Activated T-helper 2 cell treated with anti-CD3 and anti-CD28 coated beads, Interferon-gamma antibody, Interleukin-2, Interleukin-4, amounts not matched to agents 10 μg/mL and 5 μg/mL and 100 μg/mL, durations not matched to agents 14 hours and 24 hours and 36 hours (primary cell): Measurements from ENCODE around the gene ZFR2. TPM values are rescaled to one million over a fixed set of nuclear protein-coding genes. Genes with fewer than 3 reads are reported as not detected.
A peak's percentile ranks its signal among the peaks of the same experiment; 100 is the strongest.

ENCODE experiments used
- DNase-seq: peaks from one replicate; pipeline ENCODE4 v3.0.0; 2021; ENCODE audit warnings: low spot score
- H3K27ac Mint-ChIP-seq: one replicate; pipeline ENCODE4 v1.8.0; 2021; ENCODE audit warnings: mixed read lengths
- H3K27me3 Mint-ChIP-seq: one replicate; pipeline ENCODE4 v1.8.0; 2021; ENCODE audit warnings: low read depth, mixed read lengths
- H3K36me3 Mint-ChIP-seq: one replicate; pipeline ENCODE4 v1.8.0; 2021; ENCODE audit warnings: low read depth, mixed read lengths
- H3K4me1 Mint-ChIP-seq: one replicate; pipeline ENCODE4 v1.8.0; 2021; ENCODE audit warnings: low read depth, mixed read lengths
- H3K4me3 Mint-ChIP-seq: one replicate; pipeline ENCODE4 v1.8.0; 2021; ENCODE audit warnings: low read depth, mild to moderate bottlenecking, moderate library complexity, mixed read lengths
- H3K9me3 Mint-ChIP-seq: one replicate; pipeline ENCODE4 v1.8.0; 2021; ENCODE audit warnings: mixed read lengths
- intact Hi-C: fragments of 100-400 bp; cut with micrococcal nuclease; formaldehyde crosslinking; loops from one replicate; pipeline ENCODE4 v1.15.1; 2023
- total RNA-seq: library from RNA; stranded (reverse); gene quantifications from 2 replicates; pipeline ENCODE4 v1.2.3, GENCODE V29; 2022

Gene ZFR2
- total RNA-seq, 1 donor from 2014 or later = 0.27 TPM

DNA sequence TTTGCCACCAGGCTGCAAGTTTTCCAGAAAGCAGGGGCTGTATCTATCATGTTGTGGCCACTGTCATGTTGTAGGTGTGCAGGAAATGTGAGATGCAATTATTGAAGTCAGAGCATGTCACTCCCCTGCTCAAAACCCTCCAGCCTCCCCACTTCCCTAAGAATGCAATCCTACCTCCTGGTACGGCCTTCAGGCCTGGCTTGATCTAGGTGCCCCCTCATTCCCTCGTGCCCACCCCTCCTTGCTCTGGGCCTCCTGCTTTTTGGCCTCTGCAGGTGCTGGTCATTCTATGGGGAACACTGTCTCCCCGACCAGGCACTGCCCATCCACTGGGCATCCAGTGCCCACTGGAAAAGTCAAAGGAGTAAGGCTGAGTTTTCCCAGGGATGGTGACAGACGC is 54.2 kb downstream of the ZFR2 start:
- no peaks in the 10 kb centered on the region for H3K36me3 Mint-ChIP-seq
- H3K4me3 Mint-ChIP-seq = no peak overlapping the region
- H3K27me3 Mint-ChIP-seq = no peaks in the 10 kb centered on the region
- DNase-seq = no peak
- H3K4me1 Mint-ChIP-seq = peaks cover 36% of the 10 kb centered on the region
- intact Hi-C loops = no loop called here
- peaks cover 3% of the 10 kb centered on the region for H3K9me3 Mint-ChIP-seq
- H3K27ac Mint-ChIP-seq = peak overlapping the region; percentile 80

DNA sequence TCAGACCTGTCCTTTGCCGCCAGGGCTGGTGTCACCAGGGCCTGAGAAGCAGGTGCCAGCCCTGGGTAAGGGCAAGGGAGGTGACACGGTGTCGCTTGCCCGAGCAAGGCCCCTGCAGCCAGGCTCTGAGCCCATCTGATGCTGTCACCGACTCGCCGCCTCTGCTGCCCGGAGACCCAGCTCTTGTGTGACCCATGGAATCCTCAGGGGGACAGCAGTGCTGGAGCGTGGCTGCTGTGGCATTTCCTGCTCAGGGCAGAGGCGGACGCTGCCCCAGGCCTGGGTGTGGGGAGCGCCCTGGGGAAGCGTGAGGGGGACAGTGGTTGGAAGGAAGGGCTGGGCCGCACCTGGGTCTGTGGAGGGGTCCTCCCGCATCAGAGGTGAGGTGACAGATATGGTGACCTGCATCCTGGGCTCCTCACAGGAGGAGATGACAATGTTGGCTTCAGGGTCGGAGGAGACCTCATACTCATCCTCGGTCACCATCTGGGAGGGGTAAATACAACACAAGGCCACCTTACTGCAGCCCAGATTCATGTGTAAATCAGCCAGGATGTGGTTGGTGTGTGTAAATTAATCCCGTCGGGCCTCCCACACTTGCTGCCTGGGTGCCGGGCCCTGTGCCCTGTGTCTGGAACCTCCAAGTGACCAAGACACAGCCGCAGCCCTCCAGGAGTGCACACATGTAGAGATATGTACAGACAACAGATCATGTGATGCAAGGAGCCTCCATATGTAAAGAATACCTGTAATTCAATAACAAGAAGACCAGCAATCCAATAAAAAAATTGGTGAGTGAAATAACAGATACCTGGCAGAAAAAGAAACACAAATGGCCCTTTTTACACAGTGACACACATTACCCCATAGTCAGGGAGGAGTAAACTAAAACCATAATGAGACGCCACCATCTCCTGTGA is 55.1 kb downstream of the ZFR2 start:
- H3K4me3 Mint-ChIP-seq = no peak overlapping the region
- H3K36me3 Mint-ChIP-seq = no peaks in the 10 kb centered on the region
- intact Hi-C loops = loop anchor here (2.0 kb wide), 1 partner anchor 51 kb away; the partner anchor contains the start of gene MRPL54
- peaks cover 3% of the 10 kb centered on the region for H3K9me3 Mint-ChIP-seq
- no peaks in the 10 kb centered on the region for H3K27me3 Mint-ChIP-seq
- no peak for DNase-seq
- H3K4me1 Mint-ChIP-seq = peaks cover 34% of the 10 kb centered on the region
- peak overlapping the region; percentile 80 for H3K27ac Mint-ChIP-seq

DNA sequence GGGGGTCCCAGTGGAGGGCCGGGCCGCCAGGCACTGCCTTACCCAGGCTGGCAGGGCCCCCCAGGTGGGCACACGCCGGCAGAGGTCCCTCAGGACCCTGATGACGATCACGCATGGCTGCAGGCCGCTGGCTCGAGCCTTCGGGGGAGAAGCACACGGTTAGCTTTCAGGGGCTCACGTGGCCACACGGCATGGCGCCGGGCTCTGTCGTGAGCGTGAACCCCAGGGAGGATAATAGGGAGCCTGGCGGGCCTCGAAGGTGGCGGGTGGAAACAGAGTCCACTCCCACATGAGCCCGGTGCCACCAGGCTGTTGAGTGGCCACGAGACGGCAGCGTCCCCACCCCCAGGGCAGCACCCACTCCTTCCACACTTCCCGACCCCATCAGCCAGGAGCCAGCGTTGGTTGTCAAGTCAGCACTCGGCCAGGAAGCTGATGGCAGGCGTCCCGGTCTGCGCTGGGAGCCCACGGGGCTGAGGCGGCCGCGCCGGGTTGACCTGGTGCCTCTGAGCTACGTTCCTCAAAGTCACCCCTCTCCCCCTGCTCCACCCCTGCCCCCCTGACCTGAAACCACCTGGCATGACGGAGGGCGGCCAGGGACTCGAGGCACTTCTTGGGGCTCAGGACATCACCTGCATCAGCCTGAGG is 58.0 kb downstream of the ZFR2 start:
- Mint-ChIP-seq H3K9me3 (peaks cover 3% of the 10 kb centered on the region), H3K27me3 (no peaks in the 10 kb centered on the region), H3K4me3 (no peak overlapping the region), H3K27ac (no peak overlapping the region), H3K4me1 (peaks cover 29% of the 10 kb centered on the region), H3K36me3 (no peaks in the 10 kb centered on the region)
- DNase-seq = no peak
- intact Hi-C loops = no loop called here

DNA sequence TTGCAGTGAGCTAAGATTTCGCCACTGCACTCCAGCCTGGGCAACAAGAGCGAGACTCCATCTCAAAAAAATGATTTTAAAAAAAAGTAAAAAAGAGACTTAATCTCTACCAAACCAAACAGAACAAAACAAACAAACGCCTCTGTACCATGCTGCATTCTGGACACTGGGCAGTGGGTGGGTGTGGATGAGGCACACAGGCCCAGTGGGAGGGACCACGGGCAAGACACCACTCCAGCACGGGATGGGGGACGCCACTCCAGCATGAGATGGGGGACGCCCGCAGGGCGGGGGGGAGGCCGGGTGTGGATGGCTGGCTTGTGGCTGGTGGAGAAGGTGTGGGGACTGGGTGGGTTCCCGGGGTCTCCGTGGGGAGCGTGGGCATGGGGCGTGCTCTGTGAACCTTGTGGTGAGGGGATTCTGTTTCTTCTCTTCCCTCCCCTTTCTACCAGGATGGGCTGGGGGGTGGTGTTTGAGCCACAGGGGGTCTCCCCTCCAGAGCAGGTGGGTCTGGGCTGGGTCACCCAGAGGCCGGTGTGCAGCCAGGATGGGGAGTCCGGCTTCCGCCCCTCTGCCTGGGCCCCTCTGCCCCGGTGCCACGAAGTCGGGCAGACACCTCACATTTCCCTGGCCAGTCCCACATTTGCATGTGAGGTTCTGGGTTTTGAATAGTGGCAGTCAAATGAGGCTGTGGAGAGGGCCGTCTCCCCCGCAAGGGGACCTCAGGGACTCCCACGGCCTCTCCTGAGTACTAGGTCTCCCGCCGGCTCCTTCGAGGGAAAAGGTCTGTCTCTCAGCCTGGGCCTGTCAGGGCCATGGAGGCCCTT is 58.7 kb downstream of the ZFR2 start:
- no peak overlapping the region for H3K4me3 Mint-ChIP-seq
- DNase-seq = no peak
- H3K9me3 Mint-ChIP-seq = peaks cover 3% of the 10 kb centered on the region
- intact Hi-C loops = no loop called here
- H3K27ac Mint-ChIP-seq = no peak overlapping the region
- no peaks in the 10 kb centered on the region for H3K27me3 Mint-ChIP-seq
- H3K4me1 Mint-ChIP-seq = peaks cover 29% of the 10 kb centered on the region
- no peaks in the 10 kb centered on the region for H3K36me3 Mint-ChIP-seq

DNA sequence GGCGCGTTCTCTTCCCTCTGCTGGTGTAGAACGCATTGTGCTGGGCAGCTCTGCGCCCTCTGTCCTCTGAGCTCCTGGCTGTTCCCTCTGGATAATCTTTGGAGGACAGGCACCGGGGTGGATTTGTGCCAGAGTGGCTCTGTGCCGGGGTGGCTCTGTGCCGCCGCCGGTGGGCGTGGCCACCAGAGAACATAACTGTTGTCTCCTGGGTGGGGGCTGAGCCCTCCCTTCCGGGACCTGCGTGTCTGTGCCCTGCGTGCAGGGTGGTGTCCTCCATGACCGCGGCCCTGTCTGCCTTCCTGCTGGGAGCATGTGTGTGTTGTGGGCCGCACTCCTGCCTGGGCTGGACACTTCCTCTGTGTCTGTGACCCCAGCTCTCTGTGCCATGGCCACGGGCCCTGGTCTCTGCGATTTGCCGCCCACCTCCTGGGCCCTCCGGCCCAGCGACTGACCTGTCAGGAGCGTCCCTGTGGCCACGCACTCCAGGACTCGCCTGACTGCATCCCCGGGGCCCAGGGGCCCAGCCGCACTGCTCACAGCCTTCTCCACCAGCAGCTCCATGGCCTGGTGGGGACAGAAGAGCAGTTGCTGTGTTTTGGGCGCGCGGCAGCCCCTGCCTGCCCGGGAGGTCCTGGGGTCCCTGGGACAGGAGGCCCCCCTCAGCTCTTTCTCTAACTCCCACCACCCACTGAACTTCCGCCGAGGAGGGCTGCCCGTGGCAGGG is 60.3 kb downstream of the ZFR2 start:
- Mint-ChIP-seq H3K4me3 (no peak overlapping the region), H3K27ac (no peak overlapping the region), H3K4me1 (peaks cover 19% of the 10 kb centered on the region), H3K36me3 (no peaks in the 10 kb centered on the region), H3K9me3 (peaks cover 3% of the 10 kb centered on the region), H3K27me3 (no peaks in the 10 kb centered on the region)
- no peak for DNase-seq
- intact Hi-C loops = no loop called here

DNA sequence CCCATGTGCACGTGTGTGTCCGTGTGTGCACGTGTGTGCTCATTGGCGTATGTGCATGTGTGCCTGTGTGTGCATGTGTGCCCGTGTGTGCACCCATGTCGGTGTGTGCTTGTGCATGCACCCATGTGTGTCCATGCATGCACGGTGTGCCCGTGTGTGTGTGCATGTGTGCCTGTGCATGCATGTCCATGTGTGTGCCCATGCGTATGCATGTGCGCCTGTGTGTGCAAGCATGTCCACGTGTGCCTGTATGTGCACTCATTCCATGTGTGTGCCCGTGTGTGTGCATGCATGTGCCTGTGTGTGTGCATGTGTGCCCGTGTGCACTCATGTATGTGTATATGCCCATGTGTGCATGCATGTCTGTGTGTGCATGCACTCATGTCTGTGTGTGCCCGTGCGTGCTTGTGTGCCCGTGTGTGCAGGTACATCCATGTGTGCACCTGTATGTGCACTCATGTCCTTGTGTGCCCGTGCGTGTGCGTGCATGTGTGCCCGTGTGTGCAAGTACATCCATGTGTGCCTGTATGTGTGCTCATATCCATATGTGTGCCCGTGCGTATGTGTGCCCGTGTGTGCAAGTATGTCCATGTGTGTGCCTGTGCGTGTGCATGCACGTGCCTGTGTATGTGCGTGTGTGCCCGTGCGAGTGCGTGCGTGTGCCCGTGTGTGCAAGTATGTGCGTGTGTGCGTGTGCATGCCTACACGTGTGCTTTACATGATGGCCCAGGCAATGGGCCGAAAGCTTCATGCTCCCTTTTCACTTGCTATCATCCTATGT is 61.1 kb downstream of the ZFR2 start:
- intact Hi-C loops = no loop called here
- Mint-ChIP-seq H3K9me3 (peaks cover 3% of the 10 kb centered on the region), H3K27me3 (no peaks in the 10 kb centered on the region), H3K36me3 (no peaks in the 10 kb centered on the region), H3K27ac (no peak overlapping the region), H3K4me1 (peaks cover 13% of the 10 kb centered on the region), H3K4me3 (no peak overlapping the region)
- no peak for DNase-seq

DNA sequence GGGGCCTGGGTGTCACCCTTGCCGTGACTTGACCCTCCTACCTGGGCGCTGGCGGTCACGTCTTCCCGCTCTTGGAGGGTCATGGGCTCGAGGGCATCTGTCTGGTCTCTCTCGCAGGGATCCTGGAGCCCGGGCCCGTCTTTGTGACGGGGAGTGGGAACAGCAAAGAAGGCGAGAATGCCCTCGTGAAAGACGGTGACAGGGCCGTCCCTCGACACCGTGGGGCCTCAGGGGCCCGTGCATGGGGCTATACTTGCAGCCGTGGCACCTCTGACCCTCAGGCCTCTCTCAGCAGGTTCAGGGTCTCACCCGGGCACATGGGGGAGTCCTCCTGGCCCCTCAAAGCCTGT is 61.7 kb downstream of the ZFR2 start:
- intact Hi-C loops = no loop called here
- Mint-ChIP-seq H3K9me3 (no peaks in the 10 kb centered on the region), H3K27me3 (peaks cover 2% of the 10 kb centered on the region), H3K27ac (no peak overlapping the region), H3K36me3 (no peaks in the 10 kb centered on the region), H3K4me1 (peaks cover 8% of the 10 kb centered on the region), H3K4me3 (no peak overlapping the region)
- DNase-seq = no peak

DNA sequence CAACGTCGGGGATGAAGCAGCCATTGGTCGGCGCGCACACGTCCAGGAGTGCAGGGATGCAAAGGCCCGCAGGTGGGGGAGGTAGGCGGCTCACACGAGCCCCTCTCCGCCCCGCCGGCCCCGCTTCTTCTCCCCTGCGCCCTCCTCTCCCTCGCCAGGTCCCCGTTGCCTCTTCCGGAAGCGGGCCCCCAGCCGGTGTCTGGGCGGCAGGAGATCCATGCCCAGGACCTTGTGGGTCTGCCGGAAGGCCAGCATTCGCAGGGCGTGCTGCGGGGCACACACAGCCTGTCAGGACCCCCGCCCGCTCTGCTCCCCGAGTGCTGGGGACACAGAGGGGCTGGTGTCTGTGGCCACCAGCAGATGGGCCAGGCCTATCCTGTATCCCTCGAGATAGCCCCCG is 63.0 kb downstream of the ZFR2 start:
- Mint-ChIP-seq H3K4me1 (peaks cover 13% of the 10 kb centered on the region), H3K36me3 (no peaks in the 10 kb centered on the region), H3K27me3 (peaks cover 2% of the 10 kb centered on the region), H3K4me3 (no peak overlapping the region), H3K9me3 (no peaks in the 10 kb centered on the region), H3K27ac (no peak overlapping the region)
- no peak for DNase-seq
- intact Hi-C loops = no loop called here

DNA sequence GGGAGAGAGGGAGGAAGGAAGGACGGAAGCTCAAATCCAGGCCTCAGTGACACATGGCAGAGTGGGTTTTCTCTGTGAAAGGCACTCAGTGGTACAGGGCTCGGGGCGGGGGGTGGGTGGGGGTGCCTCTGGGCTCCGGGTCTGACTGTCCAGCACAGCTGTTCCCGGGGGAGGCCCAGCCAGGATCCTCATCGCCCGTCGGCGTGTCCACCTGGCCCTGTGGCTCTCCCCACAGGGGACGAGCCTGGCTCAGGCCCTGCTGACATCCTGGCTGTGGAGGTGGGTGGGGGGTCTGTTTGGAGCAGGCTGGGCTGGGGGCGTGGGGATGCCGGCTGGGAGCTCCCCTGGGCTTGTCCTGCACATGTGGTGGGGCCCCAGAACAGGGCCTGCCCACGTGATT is 64.4 kb downstream of the ZFR2 start:
- no peak overlapping the region for H3K27ac Mint-ChIP-seq
- H3K9me3 Mint-ChIP-seq = no peaks in the 10 kb centered on the region
- no peak for DNase-seq
- no peak overlapping the region for H3K4me3 Mint-ChIP-seq
- intact Hi-C loops = no loop called here
- H3K4me1 Mint-ChIP-seq = peaks cover 14% of the 10 kb centered on the region
- no peaks in the 10 kb centered on the region for H3K36me3 Mint-ChIP-seq
- peaks cover 4% of the 10 kb centered on the region for H3K27me3 Mint-ChIP-seq

DNA sequence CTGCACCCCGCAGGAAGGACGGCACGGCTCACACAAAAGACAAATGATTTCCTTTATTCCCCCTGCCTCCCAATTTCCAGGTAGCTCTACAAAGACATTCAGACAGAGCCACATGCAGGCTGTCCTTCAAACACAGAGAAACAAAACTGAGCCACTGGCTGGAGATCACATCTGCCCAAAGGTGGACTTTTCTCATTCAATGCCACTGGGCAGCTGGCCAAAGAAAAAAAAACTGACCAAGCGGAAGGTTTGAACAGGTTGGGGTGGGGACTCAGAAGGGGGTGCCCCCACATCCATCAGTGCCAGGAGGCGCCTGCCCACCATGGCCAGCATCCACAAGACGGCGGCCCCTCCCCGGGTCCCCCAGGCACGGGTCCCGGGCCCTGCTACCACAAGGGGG is 64.9 kb downstream of the ZFR2 start:
- H3K4me3 Mint-ChIP-seq = no peak overlapping the region
- H3K9me3 Mint-ChIP-seq = no peaks in the 10 kb centered on the region
- H3K27me3 Mint-ChIP-seq = peaks cover 7% of the 10 kb centered on the region
- intact Hi-C loops = no loop called here
- H3K4me1 Mint-ChIP-seq = peaks cover 18% of the 10 kb centered on the region
- DNase-seq = no peak
- no peaks in the 10 kb centered on the region for H3K36me3 Mint-ChIP-seq
- no peak overlapping the region for H3K27ac Mint-ChIP-seq

DNA sequence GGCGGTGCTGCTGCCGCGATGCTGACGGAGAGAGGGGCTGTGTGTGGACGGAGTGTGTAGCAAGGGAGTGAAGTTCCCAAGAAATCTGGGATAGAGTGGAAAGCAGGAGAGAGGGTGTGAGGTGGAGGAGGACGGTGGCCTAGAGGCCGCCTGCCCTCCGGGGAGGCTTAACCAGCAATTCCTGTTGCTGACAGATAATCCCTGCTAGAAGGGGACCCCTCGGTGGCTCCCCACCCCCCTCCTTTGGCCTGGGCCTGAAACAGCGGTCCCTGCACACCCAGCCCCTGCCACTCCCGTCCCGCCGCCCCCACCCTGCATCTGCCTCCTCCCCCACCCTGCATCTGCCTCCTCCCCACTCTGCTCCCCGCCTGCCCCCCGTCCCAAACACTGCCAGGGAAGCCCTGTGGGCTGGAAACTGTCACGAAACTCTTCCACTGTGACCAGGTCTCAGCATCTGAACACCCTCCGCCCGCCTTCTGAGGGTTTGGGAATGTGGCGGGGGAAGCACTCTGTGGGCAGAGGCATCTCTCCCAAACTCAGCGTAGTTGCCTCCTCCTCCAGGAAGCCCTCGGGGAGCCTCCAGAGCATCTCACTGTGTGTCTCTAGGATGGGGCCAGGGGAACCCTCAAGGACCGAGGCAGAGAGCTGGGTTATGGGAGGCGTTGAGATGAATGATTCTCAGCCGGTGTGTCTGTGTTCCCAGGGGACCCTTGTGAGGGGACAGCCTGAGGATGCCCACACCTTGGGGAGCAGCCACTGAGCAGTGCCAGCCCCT is 65.5 kb downstream of the ZFR2 start:
- no peaks in the 10 kb centered on the region for H3K36me3 Mint-ChIP-seq
- intact Hi-C loops = no loop called here

More for the DNA sequence above, 65.5 kb downstream of the ZFR2 start:
- peaks cover 19% of the 10 kb centered on the region for H3K4me1 Mint-ChIP-seq
- no peaks in the 10 kb centered on the region for H3K9me3 Mint-ChIP-seq
- peaks cover 7% of the 10 kb centered on the region for H3K27me3 Mint-ChIP-seq
- H3K4me3 Mint-ChIP-seq = no peak overlapping the region
- no peak for DNase-seq
- H3K27ac Mint-ChIP-seq = no peak overlapping the region
